ENCODE measurements around the gene TMEM221.

DNA sequence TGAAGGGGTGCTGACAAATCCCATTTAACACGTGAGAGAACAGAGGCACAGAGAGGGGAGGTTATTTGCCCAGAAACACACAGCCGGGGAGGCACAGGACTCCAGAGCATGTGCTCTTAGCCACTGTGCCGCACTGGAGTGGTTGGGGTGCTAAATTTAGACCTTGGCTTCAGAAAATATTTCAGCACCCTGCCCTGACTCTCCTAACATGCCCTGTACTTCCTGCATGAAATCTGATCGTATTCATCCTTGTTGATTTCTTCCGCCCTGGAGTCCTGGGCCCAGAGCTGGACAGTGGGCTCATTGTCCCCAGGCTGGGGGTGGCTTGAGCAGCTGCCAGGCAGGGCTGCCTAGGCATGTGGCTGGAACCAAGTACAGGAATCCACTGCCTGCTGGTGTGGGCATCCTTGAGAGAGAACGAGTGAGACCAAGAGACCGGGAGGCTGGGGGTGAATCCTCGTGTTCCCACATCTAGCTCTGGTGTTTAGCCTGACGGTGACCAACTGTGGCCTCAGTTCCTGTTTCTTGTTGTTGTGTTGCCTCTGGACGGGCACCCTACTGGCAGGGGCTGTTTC lies 27.2 kb upstream of the TMEM221 start:
- no peak for TF ChIP-seq TAF1 (IDR thresholded peaks at IDR 0.05; ENCODE audit: control insufficient read depth, extremely low read depth, insufficient read depth, low read length, severe bottlenecking)
- TF ChIP-seq YBX1 (IDR thresholded peaks at IDR 0.05), result no peak
- no peak for TF ChIP-seq ZNF282 (CRISPR knock-in tag; IDR thresholded peaks at IDR 0.05)
- no peak for TF ChIP-seq NFIC (IDR thresholded peaks at IDR 0.05)
- no peak for TF ChIP-seq MYC (IDR thresholded peaks at IDR 0.05; ENCODE audit: low read depth, low read length)
- no peak for TF ChIP-seq MYC (CRISPR knock-in tag; IDR thresholded peaks at IDR 0.05; ENCODE audit: borderline replicate concordance, low read depth)
- no peak for TF ChIP-seq SUPT5H (IDR thresholded peaks at IDR 0.05)
- no peak for TF ChIP-seq ZNF551 (CRISPR knock-in tag; IDR thresholded peaks at IDR 0.05)
- TF ChIP-seq KLF1 (tag; IDR thresholded peaks at IDR 0.05), result no peak
- TF ChIP-seq, protein P1, sequence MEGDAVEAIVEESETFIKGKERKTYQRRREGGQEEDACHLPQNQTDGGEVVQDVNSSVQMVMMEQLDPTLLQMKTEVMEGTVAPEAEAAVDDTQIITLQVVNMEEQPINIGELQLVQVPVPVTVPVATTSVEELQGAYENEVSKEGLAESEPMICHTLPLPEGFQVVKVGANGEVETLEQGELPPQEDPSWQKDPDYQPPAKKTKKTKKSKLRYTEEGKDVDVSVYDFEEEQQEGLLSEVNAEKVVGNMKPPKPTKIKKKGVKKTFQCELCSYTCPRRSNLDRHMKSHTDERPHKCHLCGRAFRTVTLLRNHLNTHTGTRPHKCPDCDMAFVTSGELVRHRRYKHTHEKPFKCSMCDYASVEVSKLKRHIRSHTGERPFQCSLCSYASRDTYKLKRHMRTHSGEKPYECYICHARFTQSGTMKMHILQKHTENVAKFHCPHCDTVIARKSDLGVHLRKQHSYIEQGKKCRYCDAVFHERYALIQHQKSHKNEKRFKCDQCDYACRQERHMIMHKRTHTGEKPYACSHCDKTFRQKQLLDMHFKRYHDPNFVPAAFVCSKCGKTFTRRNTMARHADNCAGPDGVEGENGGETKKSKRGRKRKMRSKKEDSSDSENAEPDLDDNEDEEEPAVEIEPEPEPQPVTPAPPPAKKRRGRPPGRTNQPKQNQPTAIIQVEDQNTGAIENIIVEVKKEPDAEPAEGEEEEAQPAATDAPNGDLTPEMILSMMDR (IDR thresholded peaks at IDR 0.05 in 2 of 3, conservative IDR thresholded peaks at IDR 0.05 in 1 of 3; ENCODE audit: insufficient read depth in 2 of 3, low read depth in 1 of 3, low read length in 3 of 3), result no peak
- TF ChIP-seq ZFX (CRISPR knock-in tag; IDR thresholded peaks at IDR 0.05), result no peak
- no peak for TF ChIP-seq NFXL1 (CRISPR knock-in tag; IDR thresholded peaks at IDR 0.05)
- TF ChIP-seq ELK1 (CRISPR knock-in tag; IDR thresholded peaks at IDR 0.05), result no peak
- no peak for TF ChIP-seq ZZZ3 (IDR thresholded peaks at IDR 0.05)
- TF ChIP-seq ZNF512 (tag; IDR thresholded peaks at IDR 0.05), result no peak

All from K562 (cell line).